KMS-11 (cell line): ENCODE data around the gene USP24.

Experiments
- H2AFZ ChIP-seq: fragments of 200-600 bp; sonication (generic); 2 replicates; pipeline ENCODE4 v1.6.1; 2016; ENCODE audit warnings: antibody characterized with exemption, mixed run types, low read depth
- H3K27ac ChIP-seq: fragments of 200-600 bp; sonication (generic); 2 replicates; pipeline ENCODE4 v1.6.1; 2016; ENCODE audit warnings: mild to moderate bottlenecking, mixed run types
- H3K27me3 ChIP-seq: fragments of 200-600 bp; sonication (generic); 2 replicates; pipeline ENCODE4 v1.6.1; 2017; ENCODE audit warnings: mild to moderate bottlenecking, low read depth, mixed run types, moderate library complexity; ENCODE audit not compliant: insufficient read depth
- H3K36me3 ChIP-seq: fragments of 200-600 bp; sonication (generic); 2 replicates; pipeline ENCODE4 v1.6.1; 2017; ENCODE audit warnings: mild to moderate bottlenecking, mixed run types; ENCODE audit not compliant: insufficient read depth
- H3K4me1 ChIP-seq: fragments of 200-600 bp; sonication (generic); 2 replicates; pipeline ENCODE4 v1.6.1; 2016; ENCODE audit warnings: mild to moderate bottlenecking, low read depth, mixed run types; ENCODE audit not compliant: poor library complexity, severe bottlenecking
- H3K4me2 ChIP-seq: fragments of 200-600 bp; sonication (generic); 2 replicates; pipeline ENCODE4 v1.7.0; 2016; ENCODE audit warnings: mild to moderate bottlenecking, mixed run types
- H3K4me3 ChIP-seq: fragments of 200-600 bp; sonication (generic); IDR thresholded peaks from 2 replicates; pipeline ENCODE4 v1.6.1; 2017; ENCODE audit warnings: low read depth, low read length, mixed read lengths; ENCODE audit not compliant: insufficient read depth
- H3K79me2 ChIP-seq: fragments of 200-600 bp; sonication (generic); 2 replicates; pipeline ENCODE4 v1.6.1; 2016; ENCODE audit warnings: low read depth, mixed run types; ENCODE audit not compliant: insufficient read depth
- H3K9ac ChIP-seq: fragments of 200-600 bp; sonication (generic); 2 replicates; pipeline ENCODE4 v1.6.1; 2016; ENCODE audit warnings: mild to moderate bottlenecking, mixed run types
- H4K20me1 ChIP-seq: fragments of 200-600 bp; sonication (generic); 2 replicates; pipeline ENCODE4 v1.6.1; 2016; ENCODE audit warnings: mild to moderate bottlenecking, mixed run types; ENCODE audit not compliant: insufficient read depth
- TF ChIP-seq, protein P1 (sequence below): fragments of 200-600 bp; sonication (generic); conservative IDR thresholded peaks from 2 replicates; pipeline ENCODE4 v1.6.1; 2017; ENCODE audit warnings: low read depth, mild to moderate bottlenecking, antibody characterized with exemption, low read length, moderate library complexity, mixed read lengths

Gene USP24

GRCh38 chr1:55153031-55153430 is 62.1 kb downstream of the USP24 start:
- Histone ChIP-seq H3K4me2 (no peak overlapping the region), H3K27me3 (no peaks in the 10 kb centered on the region), H3K4me3 (no peak overlapping the region), H3K79me2 (no peaks in the 10 kb centered on the region), H3K36me3 (no peaks in the 10 kb centered on the region), H3K4me1 (peaks cover 53% of the 10 kb centered on the region), H2AFZ (no peak overlapping the region), H3K27ac (no peak overlapping the region), H3K9ac (no peak overlapping the region), H4K20me1 (no peaks in the 10 kb centered on the region)
- TF ChIP-seq, protein P1, sequence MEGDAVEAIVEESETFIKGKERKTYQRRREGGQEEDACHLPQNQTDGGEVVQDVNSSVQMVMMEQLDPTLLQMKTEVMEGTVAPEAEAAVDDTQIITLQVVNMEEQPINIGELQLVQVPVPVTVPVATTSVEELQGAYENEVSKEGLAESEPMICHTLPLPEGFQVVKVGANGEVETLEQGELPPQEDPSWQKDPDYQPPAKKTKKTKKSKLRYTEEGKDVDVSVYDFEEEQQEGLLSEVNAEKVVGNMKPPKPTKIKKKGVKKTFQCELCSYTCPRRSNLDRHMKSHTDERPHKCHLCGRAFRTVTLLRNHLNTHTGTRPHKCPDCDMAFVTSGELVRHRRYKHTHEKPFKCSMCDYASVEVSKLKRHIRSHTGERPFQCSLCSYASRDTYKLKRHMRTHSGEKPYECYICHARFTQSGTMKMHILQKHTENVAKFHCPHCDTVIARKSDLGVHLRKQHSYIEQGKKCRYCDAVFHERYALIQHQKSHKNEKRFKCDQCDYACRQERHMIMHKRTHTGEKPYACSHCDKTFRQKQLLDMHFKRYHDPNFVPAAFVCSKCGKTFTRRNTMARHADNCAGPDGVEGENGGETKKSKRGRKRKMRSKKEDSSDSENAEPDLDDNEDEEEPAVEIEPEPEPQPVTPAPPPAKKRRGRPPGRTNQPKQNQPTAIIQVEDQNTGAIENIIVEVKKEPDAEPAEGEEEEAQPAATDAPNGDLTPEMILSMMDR, result no peak

DNA sequence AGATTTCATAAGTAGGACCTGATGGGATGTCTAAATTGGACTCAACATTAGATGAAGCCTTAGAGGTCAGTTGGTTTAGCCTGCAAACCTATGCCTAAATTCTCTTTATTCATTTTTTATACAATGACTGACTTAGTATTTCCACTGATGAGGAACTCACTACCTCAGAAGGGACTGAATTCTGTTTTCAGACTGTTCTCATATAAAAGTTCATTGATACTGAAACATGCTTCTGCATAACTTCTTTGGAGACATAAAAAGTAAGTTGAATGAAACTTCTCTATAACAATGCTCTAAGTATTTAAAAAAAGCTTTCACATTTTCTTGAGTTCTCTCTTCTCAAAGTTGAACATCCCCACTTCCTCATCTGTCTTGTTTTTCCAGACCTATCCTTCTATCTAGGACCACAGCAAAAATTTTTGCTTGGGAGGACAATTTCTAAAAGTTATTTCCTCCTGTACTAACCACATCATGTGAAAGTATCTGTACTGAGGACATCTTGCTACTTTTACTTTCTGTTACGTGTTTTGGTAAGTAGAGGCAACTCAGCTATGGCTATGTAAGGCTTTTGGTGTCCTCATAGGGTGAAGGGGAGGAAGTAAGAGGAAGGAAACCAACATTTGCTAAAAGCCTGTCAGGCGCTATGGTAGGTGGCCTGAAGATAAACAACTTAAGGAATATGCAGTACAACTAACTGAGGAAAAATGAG is 64.1 kb downstream of the USP24 start:
- H3K9ac ChIP-seq, result no peak overlapping the region
- H3K36me3 ChIP-seq, result no peaks in the 10 kb centered on the region
- no peak overlapping the region for H3K27ac ChIP-seq
- no peak overlapping the region for H2AFZ ChIP-seq
- no peaks in the 10 kb centered on the region for H3K79me2 ChIP-seq
- H3K4me1 ChIP-seq, result peaks cover 33% of the 10 kb centered on the region
- H4K20me1 ChIP-seq, result no peaks in the 10 kb centered on the region
- TF ChIP-seq, protein P1, result no peak
- H3K4me3 ChIP-seq, result no peak overlapping the region
- H3K4me2 ChIP-seq, result no peak overlapping the region; the same call in 1 of the 2 replicates
- H3K27me3 ChIP-seq, result no peaks in the 10 kb centered on the region

DNA sequence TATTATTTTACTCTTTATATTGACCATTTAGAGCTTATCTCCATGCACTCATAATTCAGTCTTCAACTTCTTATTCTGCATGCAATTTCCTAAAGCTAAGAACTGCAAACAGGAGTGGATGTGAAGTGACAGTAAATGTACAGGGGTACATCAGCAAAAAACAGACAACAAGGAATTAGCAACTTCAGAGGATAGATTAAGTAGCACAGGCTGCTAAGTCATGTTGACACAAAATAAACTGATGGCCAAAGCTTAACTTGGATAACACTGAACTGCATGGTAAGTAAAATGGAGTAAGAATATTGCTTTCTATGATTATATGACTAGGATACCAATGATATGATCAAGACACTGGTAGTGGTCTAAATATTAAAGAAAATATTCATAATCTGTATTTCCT is 66.5 kb downstream of the USP24 start:
- TF ChIP-seq, protein P1, result no peak
- H4K20me1 ChIP-seq, result no peaks in the 10 kb centered on the region
- no peaks in the 10 kb centered on the region for H3K36me3 ChIP-seq
- H2AFZ ChIP-seq, result no peak overlapping the region
- peaks cover 15% of the 10 kb centered on the region for H3K4me1 ChIP-seq
- no peaks in the 10 kb centered on the region for H3K79me2 ChIP-seq
- no peak overlapping the region for H3K4me3 ChIP-seq
- no peaks in the 10 kb centered on the region for H3K27me3 ChIP-seq
- H3K9ac ChIP-seq, result no peak overlapping the region
- no peak overlapping the region for H3K27ac ChIP-seq
- H3K4me2 ChIP-seq, result no peak overlapping the region

- H3K4me1 ChIP-seq, result peaks cover 15% of the 10 kb centered on the region
- no peak overlapping the region for H3K4me2 ChIP-seq
- no peak overlapping the region for H2AFZ ChIP-seq
- no peaks in the 10 kb centered on the region for H3K36me3 ChIP-seq
- H3K9ac ChIP-seq, result no peak overlapping the region
- TF ChIP-seq, protein P1, result no peak
- H3K27ac ChIP-seq, result no peak overlapping the region
- no peaks in the 10 kb centered on the region for H4K20me1 ChIP-seq
- H3K4me3 ChIP-seq, result no peak overlapping the region
- H3K79me2 ChIP-seq, result no peaks in the 10 kb centered on the region
- no peaks in the 10 kb centered on the region for H3K27me3 ChIP-seq
Observed at GRCh38 chr1:55147524-55147923, 67.6 kb downstream of the USP24 start.
